Measurements from ENCODE around the gene IMPA2. TPM values are rescaled to one million over a fixed set of nuclear protein-coding genes. Genes with fewer than 3 reads are reported as not detected.

Gene IMPA2
- total RNA-seq, 4 donors from 2014 or later = 121 to 235 (median 164) TPM

- no peak for TF ChIP-seq CTCF (IDR thresholded peaks at IDR 0.05)
- TF ChIP-seq POLR2A (IDR thresholded peaks at IDR 0.05) = no peak
- Histone ChIP-seq H3K36me3 (no peaks in the 10 kb centered on the region), H3K27ac (no peak overlapping the region), H3K4me1 (no peaks in the 10 kb centered on the region), H3K9me3 (no peaks in the 10 kb centered on the region), H3K27me3 (no peaks in the 10 kb centered on the region), H3K4me3 (no peak overlapping the region)
- no peak for DNase-seq
- WGBS, 2 donors = 71 to 74% methylated on average over 8 to 12 of the region's 14 CpGs
- intact Hi-C loops (cut with DNase I) = no loop called here
Observed at GRCh38 chr18:12056034-12056883, 75.0 kb downstream of the IMPA2 start.

GRCh38 chr18:12056884-12057402 is 75.6 kb downstream of the IMPA2 start:
- 81% methylated on average over 6 of the region's 14 CpGs; no CpG with 5 or more reads in 1 of the 2 donors for WGBS, 2 donors
- Histone ChIP-seq H3K9me3 (no peaks in the 10 kb centered on the region), H3K4me3 (no peak overlapping the region), H3K36me3 (no peaks in the 10 kb centered on the region), H3K4me1 (no peaks in the 10 kb centered on the region), H3K27me3 (no peaks in the 10 kb centered on the region), H3K27ac (no peak overlapping the region)
- intact Hi-C loops (cut with DNase I) = no loop called here
- TF ChIP-seq CTCF (IDR thresholded peaks at IDR 0.05) (no peak), POLR2A (IDR thresholded peaks at IDR 0.05) (no peak)
- no peak for DNase-seq

- no peak overlapping the region for H3K27ac ChIP-seq
- no peaks in the 10 kb centered on the region for H3K36me3 ChIP-seq
- H3K27me3 ChIP-seq = no peaks in the 10 kb centered on the region
- H3K9me3 ChIP-seq = no peaks in the 10 kb centered on the region
- WGBS, 2 donors = 39 to 77% methylated on average over 4 of the region's 14 CpGs
- H3K4me3 ChIP-seq = no peak overlapping the region
- H3K4me1 ChIP-seq = no peaks in the 10 kb centered on the region
- intact Hi-C loops (cut with DNase I) = no loop called here
- TF ChIP-seq CTCF (IDR thresholded peaks at IDR 0.05) (no peak), POLR2A (IDR thresholded peaks at IDR 0.05) (no peak)
- no peak for DNase-seq
Observed at GRCh38 chr18:12057419-12058039, 76.2 kb downstream of the IMPA2 start.

DNA sequence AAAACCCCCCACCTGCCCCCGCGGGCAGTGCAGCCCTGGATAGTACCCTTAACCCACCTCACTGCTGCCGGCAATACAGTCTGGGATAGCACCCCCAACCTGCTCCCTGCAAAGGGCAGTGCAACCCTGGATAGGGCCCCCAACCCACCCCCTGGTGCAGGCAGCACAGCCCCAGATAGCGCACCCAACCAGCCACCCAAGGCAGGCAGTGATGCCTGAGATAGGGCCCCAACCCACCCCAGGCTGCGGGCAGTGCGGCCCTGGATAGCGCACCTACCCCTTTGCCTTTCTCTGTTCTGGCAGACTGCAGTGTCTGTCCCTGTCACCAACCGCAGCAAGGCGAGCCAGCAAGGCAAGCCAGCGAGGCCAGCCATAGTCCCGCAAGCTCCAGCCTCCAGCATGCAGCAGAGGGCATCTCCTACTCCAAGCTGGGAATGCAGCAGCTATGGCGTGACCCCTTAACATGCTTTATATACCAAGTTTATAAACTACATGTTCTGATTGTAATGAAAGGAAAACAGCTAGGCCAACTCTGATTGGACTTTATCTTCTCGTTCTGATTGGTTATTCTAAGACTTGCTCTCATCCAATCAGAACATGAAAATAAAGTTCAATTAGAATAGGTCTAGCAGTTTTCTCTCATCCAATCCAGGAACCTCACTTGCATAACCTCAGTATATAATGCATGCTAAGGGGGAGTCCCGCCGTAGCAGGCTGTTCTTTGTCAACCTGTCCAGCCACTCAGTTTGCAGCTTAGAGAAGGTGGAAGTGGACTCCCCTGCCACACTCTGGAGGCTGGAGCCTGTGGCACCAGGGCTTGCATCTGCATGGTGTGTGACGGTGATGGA is 78.3 kb downstream of the IMPA2 start:
- WGBS, 2 donors = 70 to 89% methylated on average over 4 to 7 of the region's 16 CpGs
- intact Hi-C loops (cut with DNase I) = no loop called here
- TF ChIP-seq CTCF (IDR thresholded peaks at IDR 0.05) = no peak
- no peak for TF ChIP-seq POLR2A (IDR thresholded peaks at IDR 0.05)
- Histone ChIP-seq H3K4me1 (no peaks in the 10 kb centered on the region), H3K4me3 (no peak overlapping the region), H3K27me3 (no peaks in the 10 kb centered on the region), H3K36me3 (no peaks in the 10 kb centered on the region), H3K9me3 (no peaks in the 10 kb centered on the region), H3K27ac (no peak overlapping the region)
- no peak for DNase-seq
